Measurements from ENCODE around the gene INSM2.

INSM2 gene

GRCh38 chr14:35571598-35571997 is 37.6 kb downstream of the INSM2 start:
- no peak overlapping the region for H3K27ac ChIP-seq (ENCODE audit: low read depth, low read length)
- no peak overlapping the region for H3K9ac ChIP-seq (ENCODE audit: low read length in 5 of 5)
- H3K9me3 ChIP-seq (ENCODE audit: control insufficient read depth in 5 of 5, low read length in 5 of 5), result no peaks in the 10 kb centered on the region
- H3K36me3 ChIP-seq (ENCODE audit: control insufficient read depth in 5 of 5, insufficient read depth in 5 of 5, low read length in 5 of 5), result peaks cover 2 to 14% (median 7%) of the 10 kb centered on the region in 5 donors
- no peaks in the 10 kb centered on the region for H3K27me3 ChIP-seq (ENCODE audit: control insufficient read depth in 5 of 5, insufficient read depth in 4 of 5, low read length in 5 of 5)
- H3K4me1 ChIP-seq (ENCODE audit: control insufficient read depth in 5 of 5, insufficient read depth in 5 of 5, low read length in 5 of 5), result no peaks in the 10 kb centered on the region
- H3K4me3 ChIP-seq (ENCODE audit: low read depth in 1 of 5, low read length in 5 of 5), result no peak overlapping the region

- no peak overlapping the region for H3K4me3 ChIP-seq (ENCODE audit: low read depth in 1 of 5, low read length in 5 of 5)
- no peak overlapping the region for H3K27ac ChIP-seq (ENCODE audit: low read depth, low read length)
- H3K27me3 ChIP-seq (ENCODE audit: control insufficient read depth in 5 of 5, insufficient read depth in 4 of 5, low read length in 5 of 5), result no peaks in the 10 kb centered on the region
- H3K4me1 ChIP-seq (ENCODE audit: control insufficient read depth in 5 of 5, insufficient read depth in 5 of 5, low read length in 5 of 5), result no peaks in the 10 kb centered on the region
- H3K9me3 ChIP-seq (ENCODE audit: control insufficient read depth in 5 of 5, low read length in 5 of 5), result no peaks in the 10 kb centered on the region
- no peak overlapping the region for H3K9ac ChIP-seq (ENCODE audit: low read length in 5 of 5)
- peaks cover 0 to 18% (median 5%) of the 10 kb centered on the region in 5 donors for H3K36me3 ChIP-seq (ENCODE audit: control insufficient read depth in 5 of 5, insufficient read depth in 5 of 5, low read length in 5 of 5)
These were observed 39.9 kb downstream of the INSM2 start for GRCh38 chr14:35573911-35574310.

GRCh38 chr14:35576260-35576659 is 42.3 kb downstream of the INSM2 start:
- no peaks in the 10 kb centered on the region for H3K9me3 ChIP-seq (ENCODE audit: control insufficient read depth in 5 of 5, low read length in 5 of 5)
- H3K36me3 ChIP-seq (ENCODE audit: control insufficient read depth in 5 of 5, insufficient read depth in 5 of 5, low read length in 5 of 5), result peaks cover 0 to 17% (median 0%) of the 10 kb centered on the region in 5 donors
- no peaks in the 10 kb centered on the region for H3K27me3 ChIP-seq (ENCODE audit: control insufficient read depth in 5 of 5, insufficient read depth in 4 of 5, low read length in 5 of 5)
- H3K9ac ChIP-seq (ENCODE audit: low read length in 5 of 5), result no peak overlapping the region
- no peak overlapping the region for H3K27ac ChIP-seq (ENCODE audit: low read depth, low read length)
- H3K4me1 ChIP-seq (ENCODE audit: control insufficient read depth in 5 of 5, insufficient read depth in 5 of 5, low read length in 5 of 5), result no peaks in the 10 kb centered on the region
- no peak overlapping the region for H3K4me3 ChIP-seq (ENCODE audit: low read depth in 1 of 5, low read length in 5 of 5)

GRCh38 chr14:35576856-35577255 is 42.9 kb downstream of the INSM2 start:
- H3K9ac ChIP-seq (ENCODE audit: low read length in 5 of 5), result no peak overlapping the region
- no peaks in the 10 kb centered on the region for H3K9me3 ChIP-seq (ENCODE audit: control insufficient read depth in 5 of 5, low read length in 5 of 5)
- no peak overlapping the region for H3K27ac ChIP-seq (ENCODE audit: low read depth, low read length)
- no peaks in the 10 kb centered on the region for H3K4me1 ChIP-seq (ENCODE audit: control insufficient read depth in 5 of 5, insufficient read depth in 5 of 5, low read length in 5 of 5)
- no peaks in the 10 kb centered on the region for H3K27me3 ChIP-seq (ENCODE audit: control insufficient read depth in 5 of 5, insufficient read depth in 4 of 5, low read length in 5 of 5)
- peaks cover 0 to 21% (median 0%) of the 10 kb centered on the region in 5 donors for H3K36me3 ChIP-seq (ENCODE audit: control insufficient read depth in 5 of 5, insufficient read depth in 5 of 5, low read length in 5 of 5)
- no peak overlapping the region for H3K4me3 ChIP-seq (ENCODE audit: low read depth in 1 of 5, low read length in 5 of 5)

- H3K4me3 ChIP-seq (ENCODE audit: low read depth in 1 of 5, low read length in 5 of 5), result no peak overlapping the region
- no peaks in the 10 kb centered on the region for H3K4me1 ChIP-seq (ENCODE audit: control insufficient read depth in 5 of 5, insufficient read depth in 5 of 5, low read length in 5 of 5)
- peaks cover 0 to 19% (median 0%) of the 10 kb centered on the region in 5 donors for H3K36me3 ChIP-seq (ENCODE audit: control insufficient read depth in 5 of 5, insufficient read depth in 5 of 5, low read length in 5 of 5)
- H3K9me3 ChIP-seq (ENCODE audit: control insufficient read depth in 5 of 5, low read length in 5 of 5), result no peaks in the 10 kb centered on the region
- H3K27ac ChIP-seq (ENCODE audit: low read depth, low read length), result no peak overlapping the region
- no peak overlapping the region for H3K9ac ChIP-seq (ENCODE audit: low read length in 5 of 5)
- no peaks in the 10 kb centered on the region for H3K27me3 ChIP-seq (ENCODE audit: control insufficient read depth in 5 of 5, insufficient read depth in 4 of 5, low read length in 5 of 5)
These were observed 44.2 kb downstream of the INSM2 start for GRCh38 chr14:35578135-35578534.

GRCh38 chr14:35578639-35579038 is 44.7 kb downstream of the INSM2 start:
- H3K4me3 ChIP-seq (ENCODE audit: low read depth in 1 of 5, low read length in 5 of 5), result no peak overlapping the region
- no peak overlapping the region for H3K9ac ChIP-seq (ENCODE audit: low read length in 5 of 5)
- H3K9me3 ChIP-seq (ENCODE audit: control insufficient read depth in 5 of 5, low read length in 5 of 5), result no peaks in the 10 kb centered on the region
- H3K36me3 ChIP-seq (ENCODE audit: control insufficient read depth in 5 of 5, insufficient read depth in 5 of 5, low read length in 5 of 5), result peaks cover 0 to 24% (median 0%) of the 10 kb centered on the region in 5 donors
- no peaks in the 10 kb centered on the region for H3K4me1 ChIP-seq (ENCODE audit: control insufficient read depth in 5 of 5, insufficient read depth in 5 of 5, low read length in 5 of 5)
- no peak overlapping the region for H3K27ac ChIP-seq (ENCODE audit: low read depth, low read length)
- no peaks in the 10 kb centered on the region for H3K27me3 ChIP-seq (ENCODE audit: control insufficient read depth in 5 of 5, insufficient read depth in 4 of 5, low read length in 5 of 5)

Measured in subcutaneous abdominal adipose tissue (tissue), 5 donors.